PC-3 (cell line): ENCODE data around the gene ZNF837. TPM values are rescaled to one million over a fixed set of nuclear protein-coding genes. Genes with fewer than 3 reads are reported as not detected.

Experiments used
- ATAC-seq: fragments of 200-7000 bp; cut with Tn5 transposase; 2 replicates; pipeline ENCODE4 v1.9.1; 2020; ENCODE audit warnings: mild to moderate bottlenecking, moderate library complexity
- BruUV-seq: library from RNA; stranded (reverse); fragments of 400-500 nt; replicated peaks from 2 replicates; lab custom pipeline; 2021; lab: Mats Ljungman, UMichigan
- CTCF ChIA-PET: fragments of 300-600 bp; sonication (Branson Sonifier 250); formaldehyde crosslinking; loops from one replicate; lab custom pipeline; 2022; ENCODE audit warnings: antibody characterized with exemption; lab: Charles Lee
- POLR2A ChIA-PET: fragments of 300-600 bp; sonication (Branson Sonifier 250); formaldehyde crosslinking; loops from one replicate; lab custom pipeline; 2022; ENCODE audit warnings: antibody characterized with exemption; ENCODE audit not compliant: unreplicated experiment; lab: Charles Lee
- DNase-seq: peaks from one replicate; pipeline ENCODE4 v3.0.0-alpha.2; 2015
- H2AFZ ChIP-seq: fragments of 300-600 bp; sonication (generic); 2 replicates; pipeline ENCODE4 v1.6.0; 2016; ENCODE audit warnings: antibody characterized with exemption, low read length
- H3F3A ChIP-seq: fragments of 300-600 bp; sonication (generic); one replicate; pipeline ENCODE4 v1.6.0; 2017; ENCODE audit warnings: antibody characterized with exemption, low read length, control low read depth, mild to moderate bottlenecking; ENCODE audit not compliant: unreplicated experiment
- H3K27ac ChIP-seq: fragments of 300-600 bp; sonication (generic); 2 replicates; pipeline ENCODE4 v1.5.1; 2016; ENCODE audit warnings: mild to moderate bottlenecking, low read length
- H3K27me3 ChIP-seq: fragments of 300-600 bp; sonication (generic); 2 replicates; pipeline ENCODE4 v1.6.1; 2016; ENCODE audit warnings: low read length, mixed read lengths
- H3K36me3 ChIP-seq: fragments of 300-600 bp; sonication (generic); 2 replicates; pipeline ENCODE4 v1.6.1; 2016; ENCODE audit warnings: low read depth, mixed run types, low read length, mixed read lengths
- H3K4me1 ChIP-seq: fragments of 300-600 bp; sonication (generic); 2 replicates; pipeline ENCODE4 v1.5.1; 2016; ENCODE audit warnings: low read length; ENCODE audit not compliant: insufficient read depth
- H3K4me2 ChIP-seq: fragments of 300-600 bp; sonication (generic); 2 replicates; pipeline ENCODE4 v1.6.0; 2016; ENCODE audit warnings: low read length
- H3K4me3 ChIP-seq: fragments of 300-600 bp; sonication (generic); 2 replicates; pipeline ENCODE4 v1.5.1; 2016; ENCODE audit warnings: mild to moderate bottlenecking, low read length, mixed read lengths
- H3K79me2 ChIP-seq: fragments of 300-600 bp; sonication (generic); 2 replicates; pipeline ENCODE4 v1.6.1; 2017; ENCODE audit warnings: low read length, mixed read lengths
- H3K9ac ChIP-seq: fragments of 300-600 bp; sonication (generic); 2 replicates; pipeline ENCODE4 v1.6.0; 2016; ENCODE audit warnings: mild to moderate bottlenecking, low read length
- H3K9me2 ChIP-seq: fragments of 300-600 bp; sonication (generic); replicated peaks from 2 replicates; pipeline ENCODE4 v1.6.1; 2016; ENCODE audit warnings: mixed run types, low read length, mixed read lengths
- H3K9me3 ChIP-seq: fragments of 300-600 bp; sonication (generic); 2 replicates; pipeline ENCODE4 v1.6.1; 2016; ENCODE audit warnings: low read length, mixed read lengths
- H4K20me1 ChIP-seq: fragments of 300-600 bp; sonication (generic); 2 replicates; pipeline ENCODE4 v1.6.1; 2016; ENCODE audit warnings: low read length, mixed read lengths
- CTCF ChIP-seq: fragments of 300-600 bp; sonication (generic); conservative IDR thresholded peaks from 2 replicates; pipeline ENCODE4 v1.5.1; 2017; ENCODE audit warnings: antibody characterized with exemption, low read depth, mild to moderate bottlenecking, low read length
- EZH2 ChIP-seq: fragments of 300-600 bp; sonication (generic); IDR thresholded peaks from one replicate; pipeline ENCODE4 v1.6.1; 2017; ENCODE audit warnings: antibody characterized with exemption, mild to moderate bottlenecking, low read length; ENCODE audit not compliant: unreplicated experiment
- EZH2phosphoT487 ChIP-seq: fragments of 300-600 bp; sonication (generic); IDR thresholded peaks from 2 replicates; pipeline ENCODE4 v1.6.1; 2018; ENCODE audit warnings: mild to moderate bottlenecking, antibody characterized with exemption, low read length, borderline replicate concordance
- intact Hi-C: fragments of 100-400 bp; cut with micrococcal nuclease; formaldehyde crosslinking; loops from 2 replicates; pipeline ENCODE4 v1.9.0; 2023
- total RNA-seq: library from RNA; depleted of rRNA; stranded (reverse); fragments of >200 nt; gene quantifications from 2 replicates; pipeline ENCODE4 v1.2.3, GENCODE V29; 2014

The ZNF837 gene
- total RNA-seq, 1 experiment from 2014 or later: 9.5 TPM

GRCh38 chr19:58409010-58409790 is 28.4 kb upstream of the ZNF837 start:
- intact Hi-C loops: loop anchor here (1.0 kb wide), 1 partner anchor 42 kb away; the partner anchor contains the start of gene ZNF324B

DNA sequence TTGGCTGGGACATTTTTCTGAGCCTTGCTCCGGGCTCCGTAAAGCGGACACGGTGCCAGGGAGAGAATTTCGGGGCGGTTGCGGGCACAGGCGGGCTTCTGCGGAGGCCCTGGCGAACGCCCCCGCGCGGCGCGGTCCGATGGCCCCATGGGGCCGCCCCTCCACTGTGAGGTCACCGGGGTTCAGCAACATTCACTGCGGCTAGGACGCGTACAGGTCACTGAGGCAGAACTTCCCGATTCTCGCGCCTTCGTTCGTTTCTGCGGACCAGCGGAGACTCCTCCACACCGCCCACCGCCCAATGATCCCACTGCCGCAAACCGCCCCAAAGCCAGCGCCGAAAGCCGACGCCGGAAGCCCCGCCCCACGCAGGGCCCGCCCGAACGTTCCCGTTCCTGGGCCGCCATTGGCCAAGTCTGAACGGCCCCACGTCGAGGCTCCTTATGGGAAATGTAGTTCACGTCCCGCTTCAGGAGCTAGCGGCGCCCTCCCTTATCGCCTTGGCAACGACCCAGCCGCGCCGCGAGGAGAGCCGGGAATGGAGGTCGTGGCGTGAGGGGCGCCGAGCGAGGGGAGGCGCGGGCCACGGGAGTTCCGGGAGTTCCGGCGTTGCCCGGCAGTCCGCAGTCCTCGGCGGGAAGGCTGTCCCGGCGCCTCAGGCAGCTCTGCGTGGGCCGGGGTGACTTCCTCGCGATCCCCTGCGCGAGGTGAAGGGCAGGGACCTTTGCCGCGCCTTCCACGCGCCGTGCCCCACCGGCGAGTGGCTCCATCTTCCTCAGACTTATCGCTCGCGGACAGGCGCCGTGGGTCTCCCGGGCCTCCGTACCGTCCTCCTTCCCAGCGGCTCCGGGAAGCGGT is 27.6 kb upstream of the ZNF837 start, which contains the start of gene ZNF584:
Gene ZNF584, plus strand, starts transcription at position 498 of the 858 bp plus-strand sequence. CDS start 499 bp downstream, outside the sequence.
- BruUV-seq: no TSS peak
- Histone ChIP-seq H3K9me3 (no peaks in the 10 kb centered on the region), H3K9ac (peak within 1 kb of the TSS; percentile 82), H3K27me3 (no peaks in the 10 kb centered on the region), H3K4me2 (peak within 1 kb of the TSS; percentile 97), H3F3A (no peaks in the 10 kb centered on the region), H4K20me1 (no peaks in the 10 kb centered on the region), H3K27ac (0 out of 2 replicates have a peak within 1 kb of the TSS, but pooled peaks have one; percentile 0), H3K36me3 (no peaks in the 10 kb centered on the region), H3K4me1 (peaks cover 17% of the 10 kb centered on the region), H3K9me2 (no peaks in the 10 kb centered on the region), H3K4me3 (peak within 1 kb of the TSS; percentile 78), H3K79me2 (peaks cover 36% of the 10 kb centered on the region), H2AFZ (peak within 1 kb of the TSS; percentile 96)
- peak; percentile 96 for DNase-seq
- POLR2A ChIA-PET: interaction anchor here (0.6 kb wide), 1 partner anchor 130 kb away, joined by 3 read pairs; no protein-coding TSS in a partner anchor
- ATAC-seq: peak; percentile 94
- no peak for TF ChIP-seq EZH2
- peak; percentile 53; the same call in 1 of the 2 replicates for TF ChIP-seq CTCF
- intact Hi-C loops: loop anchor here (1.0 kb wide), 2 partner anchors 43 to 59 kb away; partner anchors contain the start of genes ZNF324 and ZNF324B
- CTCF ChIA-PET: no interaction called here

More at GRCh38 chr19:58409010-58409790, 28.4 kb upstream of the ZNF837 start:
- no peaks in the 10 kb centered on the region for H3K9me3 ChIP-seq
- H3K27me3 ChIP-seq: no peaks in the 10 kb centered on the region
- ChIA-PET POLR2A (interaction anchor here (0.6 kb wide), 1 partner anchor 131 kb away, joined by 3 read pairs; no protein-coding TSS in a partner anchor), CTCF (no interaction called here)
- peak overlapping the region; percentile 96 for H2AFZ ChIP-seq
- H3K79me2 ChIP-seq: peaks cover 36% of the 10 kb centered on the region
- H3K36me3 ChIP-seq: no peaks in the 10 kb centered on the region
- no peaks in the 10 kb centered on the region for H3K9me2 ChIP-seq
- peak overlapping the region; percentile 78 for H3K4me3 ChIP-seq
- ATAC-seq (peak; percentile 55), DNase-seq (peak; percentile 56)
- peak overlapping the region; percentile 97 for H3K4me2 ChIP-seq
- TSS peak; percentile 43 for BruUV-seq
- peak overlapping the region; percentile 82 for H3K9ac ChIP-seq
- no peak overlapping the region for H3K27ac ChIP-seq
- peaks cover 17% of the 10 kb centered on the region for H3K4me1 ChIP-seq
- H4K20me1 ChIP-seq: no peaks in the 10 kb centered on the region
- H3F3A ChIP-seq: no peaks in the 10 kb centered on the region
- no peak for TF ChIP-seq EZH2
- 0 out of 2 replicates have a peak, but pooled peaks have one; percentile 18 for TF ChIP-seq CTCF
- TF ChIP-seq EZH2phosphoT487: no peak
